Measurements from ENCODE around the gene MAP2K7.
"Not testable (repeated sequence)": the region's sequence is repeated elsewhere in the genome, so short reads cannot be mapped to it uniquely, and the experiment has no call there.

Gene MAP2K7

GRCh38 chr19:7903244-7904073, at the start of gene MAP2K7:
Gene MAP2K7 (plus strand): TSS chr19:7903877. CDS start chr19:7903945, 68 bp downstream.
- DNase-seq = peak; percentile 99 to 100

GRCh38 chr19:7855426-7856108, 48.1 kb upstream of the MAP2K7 start:
- no peak for DNase-seq

GRCh38 chr19:7856109-7856591, 47.5 kb upstream of the MAP2K7 start:
- no peak for DNase-seq

- DNase-seq = no peak
Observed at GRCh38 chr19:7856679-7857663, 46.7 kb upstream of the MAP2K7 start.

- DNase-seq = no peak
Observed at GRCh38 chr19:7857727-7858108, 46.0 kb upstream of the MAP2K7 start.

- DNase-seq = peak; percentile 49 to 77
Observed at GRCh38 chr19:7858109-7858770, 45.4 kb upstream of the MAP2K7 start.

- DNase-seq = not testable (repeated sequence)
Observed at GRCh38 chr19:7859087-7859486, 44.6 kb upstream of the MAP2K7 start.

GRCh38 chr19:7859831-7860713, 43.6 kb upstream of the MAP2K7 start:
- DNase-seq = no peak

- no peak for DNase-seq
Observed at GRCh38 chr19:7860714-7861618, 42.7 kb upstream of the MAP2K7 start.

- DNase-seq = no peak
Observed at GRCh38 chr19:7861619-7862412, 41.9 kb upstream of the MAP2K7 start.

GRCh38 chr19:7862413-7862951, 41.2 kb upstream of the MAP2K7 start:
- no peak for DNase-seq

GRCh38 chr19:7863157-7863970, 40.3 kb upstream of the MAP2K7 start:
- DNase-seq = no peak

- no peak for DNase-seq
Observed at GRCh38 chr19:7863971-7864689, 39.5 kb upstream of the MAP2K7 start.

- DNase-seq = no peak
Observed at GRCh38 chr19:7864690-7865074, 39.0 kb upstream of the MAP2K7 start.

GRCh38 chr19:7865262-7865911, 38.3 kb upstream of the MAP2K7 start:
- DNase-seq = no peak

- DNase-seq = no peak
Observed at GRCh38 chr19:7866399-7867091, 37.1 kb upstream of the MAP2K7 start.

Measured in NCI-H524 (cell line).